Endothelial cell of umbilical vein (primary cell): ENCODE results near the gene UFD1. TPM values are rescaled to one million over a fixed set of nuclear protein-coding genes. Genes with fewer than 3 reads are reported as not detected.

ENCODE experiments used
- BruUV-seq: library from RNA; stranded (reverse); fragments of 400-500 nt; replicated peaks from 2 replicates; lab custom pipeline; 2021; lab: Mats Ljungman, UMichigan
- CTCF ChIA-PET: fragments of 300-600, 350-600 bp; sonication (Branson Sonifier 250); formaldehyde crosslinking; loops from one replicate; lab custom pipeline; 2021; ENCODE audit warnings: antibody characterized with exemption, inconsistent platforms; lab: Charles Lee
- POLR2A ChIA-PET: fragments of 300-600, 350-600 bp; sonication (Branson Sonifier 250); formaldehyde crosslinking; loops from one replicate; lab custom pipeline; 2021; ENCODE audit warnings: antibody characterized with exemption, inconsistent platforms; lab: Charles Lee
- DNase-seq: peaks from one replicate; pipeline ENCODE4 v3.0.0-alpha.2; 2011; ENCODE audit warnings: low read depth, low spot score
- FAIRE-seq: peaks from 2 replicates; lab custom pipeline; 2011; peaks lifted over from hg19 to GRCh38; lab: Jason Lieb, UNC
- H2AFZ ChIP-seq: 2 replicates; pipeline ENCODE4 v1.6.0; 2012; ENCODE audit warnings: low read depth, low read length, control low read depth, inconsistent platforms
- H3K27ac ChIP-seq: 2 replicates; pipeline ENCODE4 v1.5.1; 2011; ENCODE audit warnings: low read depth, mild to moderate bottlenecking, control low read depth, low read length, moderate library complexity; ENCODE audit not compliant: insufficient read depth
- H3K27me3 ChIP-seq, 2 experiments: 2 replicates each; pipeline versions ENCODE4 v1.6.0 to v1.6.1; 2011; ENCODE audit warnings: low read length in 2 of 2, mixed read lengths in 1 of 2; ENCODE audit not compliant: control insufficient read depth in 2 of 2, insufficient read depth in 2 of 2
- H3K36me3 ChIP-seq, 2 experiments: 2 replicates in 1 of 2; 3 replicates in 1 of 2; pipeline ENCODE4 v1.5.1; 2011; ENCODE audit warnings: low read length in 2 of 2, mild to moderate bottlenecking in 1 of 2, moderate library complexity in 1 of 2; ENCODE audit not compliant: control insufficient read depth in 2 of 2, insufficient read depth in 2 of 2; ENCODE audit errors: extremely low read depth in 1 of 2
- H3K4me1 ChIP-seq: 3 replicates; pipeline ENCODE4 v1.5.1; 2011; ENCODE audit warnings: mild to moderate bottlenecking, low read length; ENCODE audit not compliant: control insufficient read depth, insufficient read depth; ENCODE audit errors: extremely low read depth
- H3K4me2 ChIP-seq: 2 replicates; pipeline ENCODE4 v1.6.1; 2011; ENCODE audit warnings: low read length, control low read depth, mixed read lengths; ENCODE audit not compliant: insufficient read depth
- H3K4me3 ChIP-seq, 3 experiments: fragments of 200-600 bp in 1 of 3; sonication (generic), shearing (Covaris generic) in 1 of 3; replicated peaks in 1 of 3; 2 replicates each; pipeline ENCODE4 v1.5.1; 2011 to 2016; ENCODE audit warnings: control low read depth in 3 of 3, low read length in 3 of 3, mild to moderate bottlenecking in 2 of 3, inconsistent platforms in 1 of 3, low read depth in 1 of 3, moderate library complexity in 1 of 3; ENCODE audit not compliant: insufficient read depth in 1 of 3
- H3K79me2 ChIP-seq: 2 replicates; pipeline ENCODE4 v1.6.0; 2012; ENCODE audit warnings: low read length, inconsistent platforms; ENCODE audit not compliant: control insufficient read depth, insufficient read depth
- H3K9ac ChIP-seq: replicated peaks from 2 replicates; pipeline ENCODE3; 2011; ENCODE audit warnings: low read length, control low read depth; ENCODE audit not compliant: insufficient read depth; ENCODE audit errors: extremely low read depth
- H3K9me1 ChIP-seq: replicated peaks from 3 replicates; pipeline ENCODE4 v1.6.0; 2011; ENCODE audit warnings: mild to moderate bottlenecking, low read length; ENCODE audit not compliant: control insufficient read depth, insufficient read depth; ENCODE audit errors: extremely low read depth
- H3K9me3 ChIP-seq: replicated peaks from 2 replicates; pipeline ENCODE4 v1.5.1; 2012; ENCODE audit warnings: low read length, inconsistent platforms; ENCODE audit not compliant: control insufficient read depth, insufficient read depth
- H4K20me1 ChIP-seq: replicated peaks from 2 replicates; pipeline ENCODE3; 2011; ENCODE audit warnings: mild to moderate bottlenecking, low read length; ENCODE audit not compliant: control insufficient read depth, insufficient read depth; ENCODE audit errors: extremely low read depth
- CTCF ChIP-seq, 2 donors: IDR thresholded peaks; 1 replicate in 1 of 2; 2 replicates in 1 of 2; pipeline ENCODE4 v1.5.1; 2011; ENCODE audit warnings: low read length in 2 of 2, mild to moderate bottlenecking in 2 of 2, moderate library complexity in 2 of 2, control low read depth in 1 of 2, inconsistent platforms in 1 of 2, low read depth in 1 of 2; ENCODE audit not compliant: insufficient read depth in 1 of 2; ENCODE audit errors: extremely low read depth in 1 of 2
- EZH2 ChIP-seq: IDR thresholded peaks from 2 replicates; pipeline ENCODE4 v1.6.1; 2012; ENCODE audit warnings: borderline replicate concordance, low read depth, mild to moderate bottlenecking, moderate library complexity, low read length, inconsistent platforms; ENCODE audit not compliant: severe bottlenecking
- FOS ChIP-seq: IDR thresholded peaks from 2 replicates; pipeline ENCODE4 v1.6.1; 2011; ENCODE audit warnings: mild to moderate bottlenecking, low read length, moderate library complexity, borderline replicate concordance; ENCODE audit not compliant: insufficient read depth
- GATA2 ChIP-seq: IDR thresholded peaks from 2 replicates; pipeline ENCODE4 v1.7.0; 2011; ENCODE audit warnings: low read depth, mild to moderate bottlenecking, moderate library complexity, mixed read lengths, low read length; ENCODE audit not compliant: insufficient read length, insufficient read depth
- JUN ChIP-seq: IDR thresholded peaks from 2 replicates; pipeline ENCODE4 v1.6.1; 2011; ENCODE audit warnings: borderline replicate concordance, low read depth; ENCODE audit not compliant: insufficient read length, insufficient read depth
- MAX ChIP-seq: IDR thresholded peaks from 2 replicates; pipeline ENCODE4 v1.6.1; 2011; ENCODE audit not compliant: insufficient read depth, insufficient read length
- MYC ChIP-seq: IDR thresholded peaks from one replicate; pipeline ENCODE4 v1.6.1; 2011; ENCODE audit warnings: mild to moderate bottlenecking, low read depth, low read length
- POLR2A ChIP-seq: IDR thresholded peaks from 2 replicates; pipeline ENCODE4 v1.6.1; 2012; ENCODE audit warnings: low read depth, mild to moderate bottlenecking, control low read depth, low read length
- POLR2AphosphoS5 ChIP-seq: IDR thresholded peaks from 2 replicates; pipeline ENCODE4 v1.6.1; 2012; ENCODE audit warnings: low read depth, mild to moderate bottlenecking, control low read depth, low read length, moderate library complexity; ENCODE audit not compliant: insufficient read depth
- dilution Hi-C: fragments of 300-500 bp; cut with MboI; formaldehyde crosslinking; loops from one replicate; pipeline ENCODE4 v1.15.0; 2019; ENCODE audit warnings: low sequenced_read_pairs; ENCODE audit not compliant: extremely low pct_ligation_motif_present
- intact Hi-C: fragments of 100-400 bp; cut with micrococcal nuclease; formaldehyde crosslinking; loops from one replicate; pipeline ENCODE4 v1.10.0; 2022
- polyA plus RNA-seq, 4 experiments: library from polyadenylated mRNA; depleted of rRNA in 3 of 4; stranded (reverse) in 3 of 4; unstranded in 1 of 4; fragments of >200 nt; gene quantifications; 2 replicates each; pipeline versions ENCODE4 v1.2.1 to v1.2.3, GENCODE V29; 2011 to 2012; ENCODE audit warnings: missing spikeins in 1 of 4
- total RNA-seq: library from RNA; stranded (reverse); gene quantifications from 2 replicates; pipeline ENCODE4 v1.2.3, GENCODE V29; 2021

UFD1 gene
- total and polyA plus RNA-seq, 2 donors (not counting 3 experiments of a cell fraction or from before 2014, with no cell fraction given): 127 to 228 TPM

GRCh38 chr22:19499236-19499879, 20.4 kb upstream of the UFD1 start:
- no peaks in the 10 kb centered on the region for H3K9me3 ChIP-seq
- no peak overlapping the region for H3K9ac ChIP-seq
- H3K4me1 ChIP-seq: no peaks in the 10 kb centered on the region
- no peak overlapping the region for H3K27ac ChIP-seq
- H3K27me3 ChIP-seq: no peaks in the 10 kb centered on the region
- intact Hi-C loops (no loop called here), dilution Hi-C loops (no loop called here)
- TF ChIP-seq POLR2A (no peak), POLR2AphosphoS5 (no peak), CTCF (IDR thresholded peaks at IDR 0.05; ENCODE audit: extremely low read depth in 1 of 2, insufficient read depth in 1 of 2, low read depth in 1 of 2, low read length in 2 of 2) (no peak), JUN (no peak), MYC (no peak), FOS (no peak), MAX (no peak), GATA2 (no peak), EZH2 (no peak)
- H3K36me3 ChIP-seq: peaks cover 0 to 2% of the 10 kb centered on the region in 2 experiments
- H3K79me2 ChIP-seq: no peaks in the 10 kb centered on the region
- DNase-seq: no peak
- H4K20me1 ChIP-seq: no peaks in the 10 kb centered on the region
- no TSS peak for BruUV-seq
- no peak for FAIRE-seq
- ChIA-PET POLR2A (no interaction called here), CTCF (interaction anchor here (6.6 kb wide), 1 partner anchor 130 kb away, joined by 358 read pairs; no protein-coding TSS in a partner anchor)
- H3K4me3 ChIP-seq: no peak overlapping the region
- no peaks in the 10 kb centered on the region for H3K9me1 ChIP-seq
- no peak overlapping the region for H3K4me2 ChIP-seq
- H2AFZ ChIP-seq: no peak overlapping the region
